Activated T-helper 17 cell treated with anti-CD3 and anti-CD28 coated beads, Interleukin-2, amount 50 U/mL, for 72 hours (primary cell): ENCODE measurements around the gene APBB2. TPM values are rescaled to one million over a fixed set of nuclear protein-coding genes. Genes with fewer than 3 reads are reported as not detected.
A peak's percentile ranks its signal among the peaks of the same experiment; 100 is the strongest.

ENCODE experiments used
- ATAC-seq: fragments of 150-1000 bp; cut with Tn5 transposase; replicated peaks from 2 replicates; pipeline ENCODE4 v1.10.0; 2021; ENCODE audit warnings: mild to moderate bottlenecking, moderate library complexity
- H3K27ac Mint-ChIP-seq: one replicate; pipeline ENCODE4 v1.8.0; 2022; ENCODE audit warnings: mixed read lengths
- H3K27me3 Mint-ChIP-seq: one replicate; pipeline ENCODE4 v1.8.0; 2022; ENCODE audit warnings: mixed read lengths
- H3K36me3 Mint-ChIP-seq: one replicate; pipeline ENCODE4 v1.8.0; 2022; ENCODE audit warnings: low read depth, mild to moderate bottlenecking, mixed read lengths
- H3K4me1 Mint-ChIP-seq: one replicate; pipeline ENCODE4 v1.8.0; 2022; ENCODE audit warnings: mixed read lengths
- H3K4me3 Mint-ChIP-seq: one replicate; pipeline ENCODE4 v1.8.0; 2022; ENCODE audit warnings: mild to moderate bottlenecking, mixed read lengths
- H3K9me3 Mint-ChIP-seq: one replicate; pipeline ENCODE4 v1.8.0; 2022; ENCODE audit warnings: mixed read lengths
- total RNA-seq, 2 donors: library from RNA; stranded (reverse); gene quantifications; one replicate each; pipeline ENCODE4 v1.2.3, GENCODE V29; 2022

Gene APBB2
- total RNA-seq, 2 donors from 2014 or later = 1.6 to 3.0 TPM

- Mint-ChIP-seq H3K4me3 (no peak overlapping the region), H3K27me3 (no peaks in the 10 kb centered on the region), H3K9me3 (no peaks in the 10 kb centered on the region), H3K27ac (no peak overlapping the region), H3K36me3 (no peaks in the 10 kb centered on the region), H3K4me1 (no peaks in the 10 kb centered on the region)
- ATAC-seq = no peak
Observed at GRCh38 chr4:40951026-40951425, 263.3 kb downstream of the APBB2 start.

- Mint-ChIP-seq H3K27ac (no peak overlapping the region), H3K27me3 (peaks cover 6% of the 10 kb centered on the region), H3K36me3 (no peaks in the 10 kb centered on the region), H3K4me1 (no peaks in the 10 kb centered on the region), H3K4me3 (no peak overlapping the region), H3K9me3 (no peaks in the 10 kb centered on the region)
- ATAC-seq = no peak
Observed at GRCh38 chr4:40949358-40950100, 264.8 kb downstream of the APBB2 start.

GRCh38 chr4:40948014-40948413 lies 266.3 kb downstream of the APBB2 start:
- Mint-ChIP-seq H3K36me3 (no peaks in the 10 kb centered on the region), H3K4me1 (no peaks in the 10 kb centered on the region)

GRCh38 chr4:40946652-40947051 lies 267.7 kb downstream of the APBB2 start:
- Mint-ChIP-seq H3K4me3 (no peak overlapping the region), H3K4me1 (no peaks in the 10 kb centered on the region), H3K36me3 (no peaks in the 10 kb centered on the region), H3K27me3 (peaks cover 13% of the 10 kb centered on the region), H3K27ac (no peak overlapping the region), H3K9me3 (no peaks in the 10 kb centered on the region)
- no peak for ATAC-seq

More at GRCh38 chr4:40948014-40948413, 266.3 kb downstream of the APBB2 start:
- Mint-ChIP-seq H3K27ac (no peak overlapping the region), H3K27me3 (peaks cover 8% of the 10 kb centered on the region), H3K4me3 (no peak overlapping the region), H3K9me3 (no peaks in the 10 kb centered on the region)
- no peak for ATAC-seq

GRCh38 chr4:40940756-40941155 lies 273.6 kb downstream of the APBB2 start:
- Mint-ChIP-seq H3K4me3 (no peak overlapping the region), H3K27ac (no peak overlapping the region), H3K4me1 (no peaks in the 10 kb centered on the region), H3K9me3 (no peaks in the 10 kb centered on the region), H3K36me3 (no peaks in the 10 kb centered on the region), H3K27me3 (peaks cover 13% of the 10 kb centered on the region)
- no peak for ATAC-seq

GRCh38 chr4:40940317-40940741 lies 274.0 kb downstream of the APBB2 start:
- H3K27me3 Mint-ChIP-seq = peaks cover 15% of the 10 kb centered on the region
- no peaks in the 10 kb centered on the region for H3K36me3 Mint-ChIP-seq
- no peak overlapping the region for H3K4me3 Mint-ChIP-seq
- no peaks in the 10 kb centered on the region for H3K4me1 Mint-ChIP-seq
- H3K9me3 Mint-ChIP-seq = no peaks in the 10 kb centered on the region
- no peak overlapping the region for H3K27ac Mint-ChIP-seq
- no peak for ATAC-seq

GRCh38 chr4:40939856-40940255 lies 274.5 kb downstream of the APBB2 start:
- H3K4me3 Mint-ChIP-seq = no peak overlapping the region
- H3K9me3 Mint-ChIP-seq = no peaks in the 10 kb centered on the region
- H3K4me1 Mint-ChIP-seq = no peaks in the 10 kb centered on the region
- ATAC-seq = no peak
- peaks cover 17% of the 10 kb centered on the region for H3K27me3 Mint-ChIP-seq
- H3K27ac Mint-ChIP-seq = no peak overlapping the region
- no peaks in the 10 kb centered on the region for H3K36me3 Mint-ChIP-seq

- no peak overlapping the region for H3K27ac Mint-ChIP-seq
- no peak overlapping the region for H3K4me3 Mint-ChIP-seq
- H3K27me3 Mint-ChIP-seq = peaks cover 21% of the 10 kb centered on the region
- no peak for ATAC-seq
- H3K4me1 Mint-ChIP-seq = no peaks in the 10 kb centered on the region
- H3K9me3 Mint-ChIP-seq = no peaks in the 10 kb centered on the region
- no peaks in the 10 kb centered on the region for H3K36me3 Mint-ChIP-seq
Observed at GRCh38 chr4:40938337-40938736, 276.0 kb downstream of the APBB2 start.

- no peak overlapping the region for H3K27ac Mint-ChIP-seq
- H3K9me3 Mint-ChIP-seq = no peaks in the 10 kb centered on the region
- H3K36me3 Mint-ChIP-seq = no peaks in the 10 kb centered on the region
- H3K4me3 Mint-ChIP-seq = no peak overlapping the region
- peaks cover 19% of the 10 kb centered on the region for H3K27me3 Mint-ChIP-seq
- H3K4me1 Mint-ChIP-seq = no peaks in the 10 kb centered on the region
- ATAC-seq = no peak
Observed at GRCh38 chr4:40937140-40937725, 277.1 kb downstream of the APBB2 start.

GRCh38 chr4:40934676-40935075 lies 279.7 kb downstream of the APBB2 start:
- no peak overlapping the region for H3K27ac Mint-ChIP-seq

GRCh38 chr4:40933272-40934053 lies 280.9 kb downstream of the APBB2 start:
- Mint-ChIP-seq H3K9me3 (no peaks in the 10 kb centered on the region), H3K4me1 (no peaks in the 10 kb centered on the region), H3K27me3 (peaks cover 22% of the 10 kb centered on the region), H3K36me3 (no peaks in the 10 kb centered on the region), H3K4me3 (no peak overlapping the region), H3K27ac (no peak overlapping the region)
- ATAC-seq = no peak

More at GRCh38 chr4:40934676-40935075, 279.7 kb downstream of the APBB2 start:
- H3K9me3 Mint-ChIP-seq = no peaks in the 10 kb centered on the region
- ATAC-seq = no peak
- peaks cover 22% of the 10 kb centered on the region for H3K27me3 Mint-ChIP-seq
- no peaks in the 10 kb centered on the region for H3K4me1 Mint-ChIP-seq
- H3K36me3 Mint-ChIP-seq = no peaks in the 10 kb centered on the region
- H3K4me3 Mint-ChIP-seq = no peak overlapping the region

GRCh38 chr4:40931841-40932240 lies 282.5 kb downstream of the APBB2 start:
- no peaks in the 10 kb centered on the region for H3K9me3 Mint-ChIP-seq
- no peak for ATAC-seq
- H3K4me3 Mint-ChIP-seq = no peak overlapping the region
- H3K27me3 Mint-ChIP-seq = peaks cover 29% of the 10 kb centered on the region
- H3K27ac Mint-ChIP-seq = no peak overlapping the region
- H3K36me3 Mint-ChIP-seq = no peaks in the 10 kb centered on the region
- peaks cover 5% of the 10 kb centered on the region for H3K4me1 Mint-ChIP-seq

- H3K36me3 Mint-ChIP-seq = no peaks in the 10 kb centered on the region
- peaks cover 32% of the 10 kb centered on the region for H3K27me3 Mint-ChIP-seq
- peaks cover 7% of the 10 kb centered on the region for H3K4me1 Mint-ChIP-seq
- H3K4me3 Mint-ChIP-seq = no peak overlapping the region
- no peak for ATAC-seq
- H3K27ac Mint-ChIP-seq = no peak overlapping the region
- H3K9me3 Mint-ChIP-seq = no peaks in the 10 kb centered on the region
Observed at GRCh38 chr4:40931238-40931637, 283.1 kb downstream of the APBB2 start.

GRCh38 chr4:40927074-40927473 lies 287.3 kb downstream of the APBB2 start:
- no peaks in the 10 kb centered on the region for H3K9me3 Mint-ChIP-seq
- peaks cover 11% of the 10 kb centered on the region for H3K4me1 Mint-ChIP-seq
- H3K36me3 Mint-ChIP-seq = no peaks in the 10 kb centered on the region
- peak; percentile 70 for ATAC-seq
- no peak overlapping the region for H3K27ac Mint-ChIP-seq
- peaks cover 15% of the 10 kb centered on the region for H3K27me3 Mint-ChIP-seq
- H3K4me3 Mint-ChIP-seq = peak overlapping the region; percentile 17

- Mint-ChIP-seq H3K27me3 (peaks cover 10% of the 10 kb centered on the region), H3K27ac (peak overlapping the region; percentile 76), H3K4me3 (no peak overlapping the region), H3K4me1 (peaks cover 16% of the 10 kb centered on the region), H3K36me3 (no peaks in the 10 kb centered on the region), H3K9me3 (no peaks in the 10 kb centered on the region)
- no peak for ATAC-seq
Observed at GRCh38 chr4:40924793-40925117, 289.6 kb downstream of the APBB2 start.
